ENCODE measurements around the gene SP100.

DNA sequence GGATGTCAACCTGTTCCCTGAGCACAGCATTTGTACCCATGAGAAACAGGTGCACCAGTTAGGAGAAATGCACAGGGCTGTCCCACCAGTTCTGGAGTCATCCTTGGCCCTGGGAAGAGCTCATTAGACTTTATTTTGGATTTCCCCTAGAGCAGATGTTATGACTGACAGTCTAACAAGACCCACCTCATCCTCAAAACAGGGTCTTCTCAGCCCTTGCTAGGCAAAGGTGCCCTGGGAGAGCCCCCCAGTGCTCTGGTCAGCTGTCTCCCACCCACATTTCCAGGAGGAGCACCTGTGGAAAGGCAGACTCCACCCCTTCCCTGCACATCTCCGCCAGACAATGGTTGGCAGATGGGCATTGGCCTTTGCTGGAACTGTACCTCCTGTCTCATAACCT is 5.7 kb upstream of the SP100 start:
- TF ChIP-seq, protein P1, sequence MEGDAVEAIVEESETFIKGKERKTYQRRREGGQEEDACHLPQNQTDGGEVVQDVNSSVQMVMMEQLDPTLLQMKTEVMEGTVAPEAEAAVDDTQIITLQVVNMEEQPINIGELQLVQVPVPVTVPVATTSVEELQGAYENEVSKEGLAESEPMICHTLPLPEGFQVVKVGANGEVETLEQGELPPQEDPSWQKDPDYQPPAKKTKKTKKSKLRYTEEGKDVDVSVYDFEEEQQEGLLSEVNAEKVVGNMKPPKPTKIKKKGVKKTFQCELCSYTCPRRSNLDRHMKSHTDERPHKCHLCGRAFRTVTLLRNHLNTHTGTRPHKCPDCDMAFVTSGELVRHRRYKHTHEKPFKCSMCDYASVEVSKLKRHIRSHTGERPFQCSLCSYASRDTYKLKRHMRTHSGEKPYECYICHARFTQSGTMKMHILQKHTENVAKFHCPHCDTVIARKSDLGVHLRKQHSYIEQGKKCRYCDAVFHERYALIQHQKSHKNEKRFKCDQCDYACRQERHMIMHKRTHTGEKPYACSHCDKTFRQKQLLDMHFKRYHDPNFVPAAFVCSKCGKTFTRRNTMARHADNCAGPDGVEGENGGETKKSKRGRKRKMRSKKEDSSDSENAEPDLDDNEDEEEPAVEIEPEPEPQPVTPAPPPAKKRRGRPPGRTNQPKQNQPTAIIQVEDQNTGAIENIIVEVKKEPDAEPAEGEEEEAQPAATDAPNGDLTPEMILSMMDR (IDR thresholded peaks at IDR 0.05): no peak
- no peak for TF ChIP-seq POLR2A (IDR thresholded peaks at IDR 0.05)

Data from uterus (tissue), 2 donors.